ENCODE data around the gene CYP26C1. TPM values are rescaled to one million over a fixed set of nuclear protein-coding genes. Genes with fewer than 3 reads are reported as not detected.

The CYP26C1 gene
- total and polyA plus RNA-seq, 9 of the 15 experiments (the other 6 are each of a cell fraction or from before 2014, with no cell fraction given), result 0.07 to 0.09 (median 0.07) TPM; not detected in 6

GRCh38 chr10:93097386-93097785, 36.8 kb downstream of the CYP26C1 start:
- intact Hi-C loops (cut with micrococcal nuclease), result no loop called here
- in situ Hi-C loops (cut with MboI), result no loop called here
- ATAC-seq (peak; percentile 80), FAIRE-seq (no peak), DNase-seq (ENCODE audit: extremely low read depth in 1 of 4, low spot score in 3 of 4) (peak; percentile 16 to 66 (median 30))
- Histone ChIP-seq H2AFZ (ENCODE audit: low read depth, low read length) (peak overlapping the region; percentile 51), H3K9me1 (ENCODE audit: control insufficient read depth, insufficient read depth, low read length) (no peaks in the 10 kb centered on the region), H3K9ac (ENCODE audit: insufficient read depth in 1 of 2, low read depth in 2 of 2, low read length in 2 of 2) (peak overlapping the region in 1 of 2 experiments; percentile 85; a peak in 2 of 4 replicates), H3K4me2 (ENCODE audit: insufficient read depth, low read length) (peak overlapping the region; percentile 43; the same call in 1 of the 2 replicates), H3K79me2 (ENCODE audit: control insufficient read depth, insufficient read depth, low read length) (no peaks in the 10 kb centered on the region), H3K36me3 (ENCODE audit: control insufficient read depth, insufficient read depth, low read length) (no peaks in the 10 kb centered on the region), H3K4me3 (no peak overlapping the region), H3K4me1 (replicated peaks in 1 of 2; ENCODE audit: control insufficient read depth in 2 of 2, insufficient read depth in 2 of 2, low read length in 2 of 2) (peaks cover 7 to 11% of the 10 kb centered on the region in 2 experiments; a peak in 4 of 5 replicates), H3K27ac (ENCODE audit: extremely low read depth, low read depth, low read length) (no peak overlapping the region), H3K27me3 (ENCODE audit: control insufficient read depth in 2 of 2, insufficient read depth in 2 of 2, low read length in 2 of 2) (no peaks in the 10 kb centered on the region), H3K9me3 (replicated peaks; ENCODE audit: control insufficient read depth, insufficient read depth, low read depth, low read length) (no peaks in the 10 kb centered on the region), H4K20me1 (replicated peaks; ENCODE audit: control insufficient read depth, insufficient read depth, low read length) (no peaks in the 10 kb centered on the region)
- WGBS (ENCODE audit: insufficient coverage, low coverage, missing lambda C conversion rate), result 16% methylated on average over 7 of the region's 9 CpGs
- POLR2A ChIA-PET, result interaction anchor here (0.7 kb wide), 1 partner anchor 103 kb away, joined by 4 read pairs; no protein-coding TSS in a partner anchor
- CTCF ChIA-PET (ENCODE audit: low intra/inter-chr PET ratio), result no interaction called here
- BruUV-seq (replicated peaks), result no TSS peak
- TF ChIP-seq TFAP4 (CRISPR knock-in tag; IDR thresholded peaks at IDR 0.05; ENCODE audit: borderline replicate concordance), result peak; percentile 43; the same call in 1 of the 2 replicates
- TF ChIP-seq TCF3 (CRISPR knock-in tag; IDR thresholded peaks at IDR 0.05), result peak; percentile 50
- peak; percentile 27; the same call in 1 of the 2 replicates for TF ChIP-seq CBFA2T2 (conservative IDR thresholded peaks at IDR 0.05)
- TF ChIP-seq CBFA2T3 (IDR thresholded peaks at IDR 0.05), result peak; percentile 62
- TF ChIP-seq RBBP5 (IDR thresholded peaks at IDR 0.05; ENCODE audit: borderline replicate concordance, insufficient read depth, low read length, poor library complexity, severe bottlenecking), result peak; percentile 33
- TF ChIP-seq POLR2B (IDR thresholded peaks at IDR 0.05; ENCODE audit: low read depth, partially characterized antibody), result no peak
- TF ChIP-seq PURB (CRISPR knock-in tag; IDR thresholded peaks at IDR 0.05; ENCODE audit: low read depth), result no peak
- peak; percentile 74; the same call in 1 of the 2 replicates for TF ChIP-seq MECOM (CRISPR knock-in tag; IDR thresholded peaks at IDR 0.05)
- peak; percentile 24; the same call in 1 of the 2 replicates for TF ChIP-seq ARID1B (IDR thresholded peaks at IDR 0.05)

Data from K562 (cell line).